Placental pericyte (primary cell): ENCODE data around the gene CFDP1. TPM values are rescaled to one million over a fixed set of nuclear protein-coding genes. Genes with fewer than 3 reads are reported as not detected.

Experiments used
- small RNA-seq: library from RNA; depleted of rRNA; stranded (forward); fragments of <200 nt; gene quantifications from one replicate; pipeline ENCODE3, GENCODE V24; 2012; ENCODE audit warnings: low replicate concordance
- total RNA-seq: library from RNA; depleted of rRNA; stranded (reverse); fragments of >200 nt; gene quantifications from 2 replicates; pipeline ENCODE4 v1.2.3, GENCODE V29; 2012

CFDP1 gene
- 16.6 and 37.9 TPM in 2 replicates for total RNA-seq

GRCh38 chr16:75432828-75433731 is at the start of gene CFDP1:
Gene CFDP1, minus strand, starts transcription at chr16:75433503. Its CDS starts 151 bp downstream, at chr16:75433352.

DNA sequence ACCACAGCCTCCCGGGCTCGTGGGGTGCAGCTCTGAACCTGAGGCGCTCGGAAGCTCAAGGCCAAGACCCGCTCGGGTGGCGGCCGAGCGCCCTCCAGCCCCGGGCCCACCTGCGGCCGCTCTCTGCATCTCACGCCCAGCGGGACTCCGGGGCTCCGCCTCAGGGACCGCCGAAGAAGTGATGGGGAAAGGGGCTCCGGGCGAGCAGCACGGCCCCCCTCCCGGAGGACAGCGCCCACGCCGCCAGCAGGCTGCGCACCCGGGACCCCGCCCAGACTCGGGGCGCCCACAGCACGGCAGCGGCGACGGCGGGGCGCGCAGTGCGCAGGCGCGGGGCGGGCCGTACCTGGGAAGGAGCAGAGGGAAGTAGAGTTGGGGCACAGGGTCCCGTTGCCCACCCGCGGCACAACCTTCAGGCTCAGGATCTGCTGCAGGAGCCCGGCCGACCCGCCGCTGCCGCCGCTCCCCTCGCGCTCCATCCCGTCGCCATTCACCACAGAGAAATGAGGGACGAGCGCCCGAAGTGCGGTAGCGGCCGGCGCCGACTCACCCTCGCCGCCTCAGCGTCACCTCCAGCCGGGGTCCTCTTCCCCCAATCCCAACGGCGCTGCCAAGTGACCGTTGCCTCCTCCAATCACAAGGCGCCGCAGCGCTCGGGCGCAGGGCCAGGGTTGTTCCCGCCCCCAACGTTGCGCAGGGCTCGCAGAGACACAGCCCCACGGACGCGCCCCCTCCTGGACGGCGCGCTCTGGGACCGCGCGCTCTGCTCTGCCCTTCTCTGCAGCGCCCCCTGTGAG is 31.0 kb upstream of the CFDP1 start, which contains the start of gene TMEM170A:
TSS of gene TMEM170A (minus strand) at position 568 of the 797 bp plus-strand sequence. CDS start at position 479, 89 bp downstream.

DNA sequence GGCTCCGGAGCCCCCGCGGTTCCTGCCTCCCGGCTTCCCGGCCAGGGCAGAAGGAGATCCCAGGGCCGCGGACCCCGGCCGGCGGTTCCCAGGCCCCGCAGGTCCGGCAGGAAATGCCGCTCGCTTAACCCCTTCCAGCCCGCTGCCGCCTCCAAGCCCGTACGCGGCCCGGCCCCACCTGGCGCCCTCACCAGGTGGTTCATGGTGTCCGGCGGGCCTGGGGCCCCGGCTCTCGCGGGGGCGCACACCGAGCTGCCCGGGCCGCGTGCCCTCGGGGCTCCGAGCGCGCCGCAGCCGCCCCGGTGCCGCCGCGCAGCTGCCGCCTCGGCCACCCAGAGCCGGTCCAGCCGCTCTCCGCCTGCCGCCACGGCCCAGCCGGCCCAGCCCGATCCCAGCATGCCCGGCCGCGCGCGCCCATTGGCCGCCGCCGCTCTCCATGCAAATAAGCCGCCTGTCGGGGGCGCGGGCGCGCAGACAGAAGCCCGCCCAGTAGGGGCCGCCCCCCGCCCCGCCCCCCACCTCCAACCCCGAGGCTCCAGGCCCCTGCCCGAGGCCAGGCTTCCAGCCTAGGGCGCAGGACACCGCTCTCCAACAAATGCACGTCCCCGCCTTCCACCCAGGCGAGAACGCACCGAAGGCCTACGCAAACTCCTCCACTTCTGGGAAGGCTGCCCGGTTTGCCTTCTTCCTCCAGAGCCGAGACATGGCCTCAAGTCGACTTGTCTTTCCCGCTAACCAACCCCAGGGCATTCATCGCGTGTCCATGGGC is 181.8 kb downstream of the CFDP1 start, which contains the start of gene BCAR1:
TSS of gene BCAR1 (minus strand) at position 345 of the 769 bp plus-strand sequence. CDS start at position 203, 142 bp downstream.

Small RNAs within 50 kb of the gene (small RNA-seq; reads per million reads assigned to genes)
- gene RF00598 (not detected), gene RNU6-758P (not detected)

Other genes with a start within 250 kb of the CFDP1 start
- gene CTRB2, start 226.3 kb downstream of the CFDP1 start, total RNA-seq: not detected in 2 replicates
- gene CTRB1, start 214.5 kb downstream of the CFDP1 start, total RNA-seq: not detected in 2 replicates
- 110 and 169 TPM in 2 replicates for gene BCAR1, start 181.9 kb downstream of the CFDP1 start, total RNA-seq
- gene TMEM170A, start 31.2 kb upstream of the CFDP1 start, total RNA-seq: 17.8 and 22.8 TPM in 2 replicates
- under 0.01 and 0.14 TPM in 2 replicates for gene CHST6, start 61.9 kb upstream of the CFDP1 start, total RNA-seq
- gene CHST5, start 102.6 kb upstream of the CFDP1 start, total RNA-seq: under 0.01 TPM in 2 replicates
- gene TMEM231, start 122.7 kb upstream of the CFDP1 start, total RNA-seq: 14.7 and 27.8 TPM in 2 replicates
- gene GABARAPL2, start 132.9 kb upstream of the CFDP1 start, total RNA-seq: 30.8 and 44.6 TPM in 2 replicates
- 56.9 and 80.6 TPM in 2 replicates for gene ADAT1, start 189.8 kb upstream of the CFDP1 start, total RNA-seq
- 160 and 162 TPM in 2 replicates for gene KARS1, start 214.2 kb upstream of the CFDP1 start, total RNA-seq
- gene TERF2IP, start 214.3 kb upstream of the CFDP1 start, total RNA-seq: 31.5 and 34.8 TPM in 2 replicates
- gene CPHXL2, start 243.5 kb upstream of the CFDP1 start, total RNA-seq: not detected in 2 replicates